Neural cell (in vitro differentiated cells): ENCODE results near the gene SLC13A2. TPM values are rescaled to one million over a fixed set of nuclear protein-coding genes. Genes with fewer than 3 reads are reported as not detected.

Experiments used
- H2AFZ ChIP-seq: fragments of 200-600, 300-800 bp; sonication (generic), shearing (Covaris generic); 2 replicates; pipeline ENCODE4 v1.6.0; 2014; ENCODE audit warnings: low read depth, mild to moderate bottlenecking, antibody characterized with exemption, low read length, moderate library complexity
- H3F3A ChIP-seq: fragments of 200-600 bp; shearing (Covaris generic); 2 replicates; pipeline ENCODE4 v1.6.1; 2016; ENCODE audit warnings: mild to moderate bottlenecking, moderate library complexity, mixed read lengths, antibody characterized with exemption, low read length; ENCODE audit not compliant: insufficient read depth, poor library complexity, severe bottlenecking
- H3K27ac ChIP-seq: fragments of 200-600, 300-800 bp; sonication (generic), shearing (Covaris generic); 2 replicates; pipeline ENCODE4 v1.5.1; 2014; ENCODE audit warnings: mild to moderate bottlenecking, low read length, moderate library complexity
- H3K27me3 ChIP-seq: fragments of 300-800, 200-600 bp; sonication (generic), shearing (Covaris generic); 2 replicates; pipeline ENCODE4 v1.6.0; 2014; ENCODE audit warnings: mild to moderate bottlenecking, low read depth, low read length, moderate library complexity; ENCODE audit not compliant: insufficient read depth
- H3K36me3 ChIP-seq: fragments of 300-800, 200-600 bp; sonication (generic), shearing (Covaris generic); 2 replicates; pipeline ENCODE4 v1.5.1; 2014; ENCODE audit warnings: mild to moderate bottlenecking, antibody characterized with exemption, low read length, moderate library complexity; ENCODE audit not compliant: insufficient read depth
- H3K4me2 ChIP-seq: fragments of 300-800, 200-600 bp; sonication (generic), shearing (Covaris generic); 2 replicates; pipeline ENCODE4 v1.6.0; 2014; ENCODE audit warnings: mild to moderate bottlenecking, low read length
- H3K4me3 ChIP-seq: fragments of 300-800, 200-600 bp; sonication (generic), shearing (Covaris generic); 2 replicates; pipeline ENCODE4 v1.5.1; 2014; ENCODE audit warnings: mild to moderate bottlenecking, low read length, moderate library complexity
- H3K79me2 ChIP-seq: fragments of 200-600 bp; shearing (Covaris generic); replicated peaks from 2 replicates; pipeline ENCODE4 v1.6.0; 2014; ENCODE audit warnings: mild to moderate bottlenecking, low read length, moderate library complexity; ENCODE audit not compliant: insufficient read depth
- H3K9ac ChIP-seq: fragments of 300-800, 200-600 bp; sonication (generic), shearing (Covaris generic); 2 replicates; pipeline ENCODE4 v1.6.1; 2016; ENCODE audit warnings: mild to moderate bottlenecking, low read length, mixed read lengths
- H3K9me2 ChIP-seq: fragments of 200-600 bp; shearing (Covaris generic); 2 replicates; pipeline ENCODE4 v1.6.1; 2016; ENCODE audit warnings: mild to moderate bottlenecking, low read length, mixed read lengths; ENCODE audit not compliant: insufficient read depth
- H3K9me3 ChIP-seq: fragments of 200-600, 300-800 bp; sonication (generic), shearing (Covaris generic); 2 replicates; pipeline ENCODE4 v1.6.1; 2016; ENCODE audit warnings: mild to moderate bottlenecking, mixed run types, low read length, moderate library complexity, mixed read lengths
- H4K20me1 ChIP-seq: fragments of 200-600 bp; shearing (Covaris generic); 2 replicates; pipeline ENCODE4 v1.6.1; 2016; ENCODE audit warnings: mild to moderate bottlenecking, mixed run types; ENCODE audit not compliant: insufficient read depth
- CTCF ChIP-seq: fragments of 450-650 bp; IDR thresholded peaks from 2 replicates; pipeline ENCODE4 v1.5.1; 2014; ENCODE audit warnings: antibody characterized with exemption, mild to moderate bottlenecking, moderate library complexity; ENCODE audit not compliant: poor library complexity, severe bottlenecking
- EP300 ChIP-seq: fragments of 450-650 bp; conservative IDR thresholded peaks from 2 replicates; pipeline ENCODE4 v1.6.1; 2014; ENCODE audit warnings: antibody characterized with exemption, mild to moderate bottlenecking, moderate library complexity; ENCODE audit not compliant: poor library complexity, severe bottlenecking
- EZH2 ChIP-seq: fragments of 200-600, 300-800 bp; shearing (Covaris generic), sonication (generic); IDR thresholded peaks from 2 replicates; pipeline ENCODE4 v1.6.1; 2014; ENCODE audit warnings: antibody characterized with exemption, low read length, borderline replicate concordance, mild to moderate bottlenecking; ENCODE audit not compliant: insufficient read depth, poor library complexity, severe bottlenecking
- MXI1 ChIP-seq: fragments of 450-650 bp; conservative IDR thresholded peaks from 2 replicates; pipeline ENCODE4 v1.6.1; 2014; ENCODE audit warnings: antibody characterized with exemption, mild to moderate bottlenecking; ENCODE audit not compliant: poor library complexity, severe bottlenecking
- POLR2AphosphoS5 ChIP-seq: IDR thresholded peaks from 2 replicates; pipeline ENCODE4 v1.6.1; 2012
- RAD21 ChIP-seq: fragments of 450-650 bp; conservative IDR thresholded peaks from 2 replicates; pipeline ENCODE4 v1.6.1; 2014; ENCODE audit warnings: antibody characterized with exemption, mild to moderate bottlenecking, moderate library complexity
- REST ChIP-seq: IDR thresholded peaks from 2 replicates; pipeline ENCODE4 v1.6.1; 2012; ENCODE audit warnings: borderline replicate concordance
- SMC3 ChIP-seq: fragments of 450-650 bp; conservative IDR thresholded peaks from 2 replicates; pipeline ENCODE4 v1.6.1; 2014; ENCODE audit warnings: antibody characterized with exemption, mild to moderate bottlenecking, moderate library complexity; ENCODE audit not compliant: poor library complexity
- TAF1 ChIP-seq: IDR thresholded peaks from 2 replicates; pipeline ENCODE4 v1.6.1; 2012; ENCODE audit warnings: low read depth
- polyA plus RNA-seq: library from polyadenylated mRNA; depleted of rRNA; stranded (reverse); fragments of >200 nt; gene quantifications from 2 replicates; pipeline ENCODE4 v1.2.3, GENCODE V29; 2014

The SLC13A2 gene
- polyA plus RNA-seq, 1 donor from 2014 or later = not detected

GRCh38 chr17:28528327-28529012, 55.0 kb downstream of the SLC13A2 start:
- no peaks in the 10 kb centered on the region for H3K27me3 ChIP-seq
- H3K36me3 ChIP-seq = no peaks in the 10 kb centered on the region
- H3K9me2 ChIP-seq = no peaks in the 10 kb centered on the region
- H4K20me1 ChIP-seq = no peaks in the 10 kb centered on the region
- H3K4me2 ChIP-seq = no peak overlapping the region
- H3F3A ChIP-seq = no peaks in the 10 kb centered on the region
- H3K9me3 ChIP-seq = no peaks in the 10 kb centered on the region
- H3K27ac ChIP-seq = no peak overlapping the region
- TF ChIP-seq EP300 (no peak), RAD21 (no peak), TAF1 (no peak), POLR2AphosphoS5 (no peak), EZH2 (no peak), CTCF (no peak), SMC3 (no peak)
- no peak overlapping the region for H3K9ac ChIP-seq
- no peak overlapping the region for H2AFZ ChIP-seq
- no peaks in the 10 kb centered on the region for H3K79me2 ChIP-seq
- H3K4me3 ChIP-seq = no peak overlapping the region

- no peaks in the 10 kb centered on the region for H4K20me1 ChIP-seq
- no peaks in the 10 kb centered on the region for H3F3A ChIP-seq
- H3K36me3 ChIP-seq = no peaks in the 10 kb centered on the region
- H3K4me3 ChIP-seq = no peak overlapping the region
- H3K27ac ChIP-seq = no peak overlapping the region
- no peaks in the 10 kb centered on the region for H3K27me3 ChIP-seq
- H3K9me2 ChIP-seq = no peaks in the 10 kb centered on the region
- no peak for TF ChIP-seq EZH2
- TF ChIP-seq TAF1 = no peak
- no peak for TF ChIP-seq EP300
- TF ChIP-seq MXI1 = no peak
- TF ChIP-seq POLR2AphosphoS5 = no peak
- TF ChIP-seq SMC3 = no peak
- no peak for TF ChIP-seq RAD21
- TF ChIP-seq REST = no peak
- no peak for TF ChIP-seq CTCF
- H3K9ac ChIP-seq = no peak overlapping the region
- no peaks in the 10 kb centered on the region for H3K79me2 ChIP-seq
- no peak overlapping the region for H2AFZ ChIP-seq
- no peak overlapping the region for H3K4me2 ChIP-seq
- H3K9me3 ChIP-seq = no peaks in the 10 kb centered on the region
Measured at GRCh38 chr17:28529013-28529400, 55.6 kb downstream of the SLC13A2 start.
